Measurements from ENCODE around the gene ABHD17A. TPM values are rescaled to one million over a fixed set of nuclear protein-coding genes. Genes with fewer than 3 reads are reported as not detected.
A peak's percentile ranks its signal among the peaks of the same experiment; 100 is the strongest.

Gene ABHD17A
- total RNA-seq, 1 donor from 2014 or later = 76.4 TPM

DNA sequence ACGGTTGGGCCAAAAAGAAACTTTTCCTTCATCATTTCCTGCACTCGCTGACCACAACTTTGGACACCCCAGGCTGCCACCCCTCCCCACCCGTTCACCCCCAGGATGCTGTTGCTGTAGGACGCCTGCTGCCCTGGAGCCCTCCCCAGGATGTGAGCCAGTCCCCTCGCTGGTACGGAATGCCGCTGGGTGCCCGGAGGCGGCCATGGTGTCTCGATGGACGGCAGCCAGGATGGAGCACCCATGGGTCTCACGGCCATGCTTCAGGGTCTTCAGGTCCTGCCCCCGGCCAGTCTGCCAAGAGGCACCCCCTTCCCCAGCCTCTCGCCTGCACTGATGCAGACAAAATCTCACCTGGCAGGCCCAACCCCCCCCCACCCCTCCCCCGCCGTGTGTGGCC is 40.2 kb upstream of the ABHD17A start:
- Histone ChIP-seq H3K27ac (no peak overlapping the region), H3K4me3 (no peak overlapping the region), H3K4me1 (peaks cover 14% of the 10 kb centered on the region), H3K27me3 (ENCODE audit: low read depth) (no peaks in the 10 kb centered on the region), H3K9me3 (no peaks in the 10 kb centered on the region), H3K36me3 (peaks cover 22% of the 10 kb centered on the region)
- no peak for ATAC-seq
- TF ChIP-seq, protein P1, sequence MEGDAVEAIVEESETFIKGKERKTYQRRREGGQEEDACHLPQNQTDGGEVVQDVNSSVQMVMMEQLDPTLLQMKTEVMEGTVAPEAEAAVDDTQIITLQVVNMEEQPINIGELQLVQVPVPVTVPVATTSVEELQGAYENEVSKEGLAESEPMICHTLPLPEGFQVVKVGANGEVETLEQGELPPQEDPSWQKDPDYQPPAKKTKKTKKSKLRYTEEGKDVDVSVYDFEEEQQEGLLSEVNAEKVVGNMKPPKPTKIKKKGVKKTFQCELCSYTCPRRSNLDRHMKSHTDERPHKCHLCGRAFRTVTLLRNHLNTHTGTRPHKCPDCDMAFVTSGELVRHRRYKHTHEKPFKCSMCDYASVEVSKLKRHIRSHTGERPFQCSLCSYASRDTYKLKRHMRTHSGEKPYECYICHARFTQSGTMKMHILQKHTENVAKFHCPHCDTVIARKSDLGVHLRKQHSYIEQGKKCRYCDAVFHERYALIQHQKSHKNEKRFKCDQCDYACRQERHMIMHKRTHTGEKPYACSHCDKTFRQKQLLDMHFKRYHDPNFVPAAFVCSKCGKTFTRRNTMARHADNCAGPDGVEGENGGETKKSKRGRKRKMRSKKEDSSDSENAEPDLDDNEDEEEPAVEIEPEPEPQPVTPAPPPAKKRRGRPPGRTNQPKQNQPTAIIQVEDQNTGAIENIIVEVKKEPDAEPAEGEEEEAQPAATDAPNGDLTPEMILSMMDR (IDR thresholded peaks at IDR 0.05) = no peak
- intact Hi-C loops (cut with DNase I) = no loop called here
- DNase-seq = no peak

DNA sequence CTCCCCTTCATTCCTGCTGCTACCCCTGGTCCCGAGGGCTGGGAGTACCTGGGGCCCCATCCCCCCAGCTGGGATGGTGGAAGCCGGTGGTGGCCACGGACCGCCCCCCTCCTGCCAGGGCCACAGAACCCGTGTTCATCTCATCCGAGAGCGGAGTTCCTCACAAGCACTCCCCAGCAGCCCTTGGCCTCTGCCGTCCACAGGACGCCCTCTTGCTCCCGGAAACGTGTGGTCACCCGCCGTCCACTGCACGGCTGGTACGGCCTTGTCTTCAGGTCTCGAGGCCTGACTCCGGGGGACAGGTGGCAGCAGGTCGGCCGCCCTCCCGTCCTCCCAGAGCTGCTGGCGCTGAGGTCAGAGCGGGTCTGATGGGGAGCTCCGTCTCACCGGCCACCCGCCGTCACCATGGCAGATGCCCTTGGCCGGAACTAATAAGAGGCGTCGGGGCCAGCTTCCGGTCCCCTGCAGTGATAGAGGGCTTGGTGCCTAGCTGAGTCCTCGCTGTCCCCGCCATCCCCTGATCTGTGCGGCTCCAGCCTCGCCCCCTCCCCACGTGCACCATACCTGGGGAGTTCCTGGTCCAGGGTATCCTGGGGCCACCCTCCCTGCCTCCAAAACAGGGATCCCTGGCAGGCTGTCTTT is 39.1 kb upstream of the ABHD17A start:
- Histone ChIP-seq H3K4me3 (no peak overlapping the region), H3K9me3 (no peaks in the 10 kb centered on the region), H3K27me3 (ENCODE audit: low read depth) (no peaks in the 10 kb centered on the region), H3K27ac (no peak overlapping the region), H3K36me3 (peaks cover 33% of the 10 kb centered on the region), H3K4me1 (peaks cover 7% of the 10 kb centered on the region)
- no peak for DNase-seq
- TF ChIP-seq, protein P1 (IDR thresholded peaks at IDR 0.05) = no peak
- intact Hi-C loops (cut with DNase I) = no loop called here
- no peak for ATAC-seq

DNA sequence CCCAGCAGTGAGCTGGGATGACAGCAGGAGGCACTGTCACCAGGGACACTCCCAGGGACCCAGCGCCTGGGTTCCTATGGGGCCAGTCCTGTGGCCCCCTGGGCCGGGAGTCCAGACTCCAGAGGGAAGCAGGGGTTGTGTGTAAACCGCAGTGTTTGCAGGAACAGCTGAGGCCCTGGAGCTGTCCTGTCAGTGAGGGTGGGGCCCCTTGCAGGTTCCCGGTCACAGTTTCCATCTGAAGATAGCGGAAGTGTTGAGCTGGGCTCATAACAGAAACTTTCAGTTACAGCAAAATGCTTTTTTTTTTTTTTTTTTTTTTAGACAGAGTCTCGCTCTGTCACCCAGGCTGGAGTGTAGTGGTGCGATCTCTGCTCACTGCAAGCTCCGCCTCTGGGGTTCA is 38.0 kb upstream of the ABHD17A start:
- Histone ChIP-seq H3K36me3 (peaks cover 45% of the 10 kb centered on the region), H3K4me3 (no peak overlapping the region), H3K4me1 (no peaks in the 10 kb centered on the region), H3K27me3 (ENCODE audit: low read depth) (no peaks in the 10 kb centered on the region), H3K27ac (no peak overlapping the region), H3K9me3 (no peaks in the 10 kb centered on the region)
- DNase-seq = no peak
- TF ChIP-seq, protein P1 (IDR thresholded peaks at IDR 0.05) = no peak
- peak in 1 of 2 donors; percentile 56 for ATAC-seq
- intact Hi-C loops (cut with DNase I) = no loop called here

DNA sequence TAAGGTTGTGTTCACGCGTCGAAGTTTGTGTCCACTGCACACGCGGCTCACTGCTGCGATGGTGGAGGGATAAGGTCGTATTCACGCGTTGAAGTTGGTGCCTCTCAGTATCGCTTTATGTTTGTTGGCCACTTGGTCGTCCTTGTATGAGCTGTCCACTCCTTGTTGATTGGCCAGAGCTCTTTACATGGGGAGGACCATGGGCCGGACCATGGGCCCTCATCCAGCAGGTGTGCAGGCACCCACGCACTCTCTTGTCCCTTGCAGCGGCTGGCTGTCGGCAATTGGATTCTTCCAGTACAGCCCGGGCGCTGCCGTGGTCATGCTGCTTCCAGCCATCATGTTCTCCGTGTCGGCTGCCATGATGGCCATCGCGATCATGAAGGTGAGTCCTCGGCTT is 37.5 kb upstream of the ABHD17A start:
- Histone ChIP-seq H3K4me1 (no peaks in the 10 kb centered on the region), H3K9me3 (no peaks in the 10 kb centered on the region), H3K27me3 (ENCODE audit: low read depth) (no peaks in the 10 kb centered on the region), H3K36me3 (peaks cover 50% of the 10 kb centered on the region), H3K27ac (no peak overlapping the region), H3K4me3 (no peak overlapping the region)
- DNase-seq (no peak), ATAC-seq (no peak)
- TF ChIP-seq, protein P1 (IDR thresholded peaks at IDR 0.05) = no peak
- intact Hi-C loops (cut with DNase I) = no loop called here

DNA sequence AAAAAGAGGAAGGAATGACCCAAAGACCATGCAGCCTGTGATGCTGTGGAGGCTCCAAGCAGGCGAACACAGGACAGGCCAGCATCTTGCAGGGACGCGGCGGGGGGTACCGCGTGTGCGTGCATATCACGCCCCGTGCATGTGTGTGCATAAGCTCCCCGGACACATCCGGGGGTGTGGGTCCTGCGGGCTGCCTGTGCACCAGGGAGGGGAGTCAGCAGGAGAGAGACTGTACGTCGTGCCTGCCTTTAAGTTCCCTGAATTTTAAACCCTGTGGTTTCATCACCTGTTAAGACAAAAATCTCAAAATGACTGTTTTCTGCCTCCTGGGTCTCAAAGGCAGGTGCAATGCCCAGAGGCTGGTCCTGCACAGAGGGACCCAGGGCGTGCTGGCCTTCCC is 36.5 kb upstream of the ABHD17A start:
- intact Hi-C loops (cut with DNase I) = no loop called here
- no peak for DNase-seq
- peaks cover 57% of the 10 kb centered on the region for H3K36me3 ChIP-seq

More for the DNA sequence above, 36.5 kb upstream of the ABHD17A start:
- TF ChIP-seq, protein P1 (IDR thresholded peaks at IDR 0.05) = no peak
- Histone ChIP-seq H3K27ac (no peak overlapping the region), H3K27me3 (ENCODE audit: low read depth) (no peaks in the 10 kb centered on the region), H3K9me3 (no peaks in the 10 kb centered on the region), H3K4me3 (no peak overlapping the region), H3K4me1 (no peaks in the 10 kb centered on the region)
- no peak for ATAC-seq

Measured in lower lobe of right lung (tissue), 2 donors.